ENCODE results near the gene BMERB1. TPM values are rescaled to one million over a fixed set of nuclear protein-coding genes. Genes with fewer than 3 reads are reported as not detected.
A peak's percentile ranks its signal among the peaks of the same experiment; 100 is the strongest.

Gene BMERB1
- total and polyA plus RNA-seq, 9 of the 15 experiments (the other 6 are each of a cell fraction or from before 2014, with no cell fraction given) = 0.29 to 2.9 (median 0.94) TPM

DNA sequence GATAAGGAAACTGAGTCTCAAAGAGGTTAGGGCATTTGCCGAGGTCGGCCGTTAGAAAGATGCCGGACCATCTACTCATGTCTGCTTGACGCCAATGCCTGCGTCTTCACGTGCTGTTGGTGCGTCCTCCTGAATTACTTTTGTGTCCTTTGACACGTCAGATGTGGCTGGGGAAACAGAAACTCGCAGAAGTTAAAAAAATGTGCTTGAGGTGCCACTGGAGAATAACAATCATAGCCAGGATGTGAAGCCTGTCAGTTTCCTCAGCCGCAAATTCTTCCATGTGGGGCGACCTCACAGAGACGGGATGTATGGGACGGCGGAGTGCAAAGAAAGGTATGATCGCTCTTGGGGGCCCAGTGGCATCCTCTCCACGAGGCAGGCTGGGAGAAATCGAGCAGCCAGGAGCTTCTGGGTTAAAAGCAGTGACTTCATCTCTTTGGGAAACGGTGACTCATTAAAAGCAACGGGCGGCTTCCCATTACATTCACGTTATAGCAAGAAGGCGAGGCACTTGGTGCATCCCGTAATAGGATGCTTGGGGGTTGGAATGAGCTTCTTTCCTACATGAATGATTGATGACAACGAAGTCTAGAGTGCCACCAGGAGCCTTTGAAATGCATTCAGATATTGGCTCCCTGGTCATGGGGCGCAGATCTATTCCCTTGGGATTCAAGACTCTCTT lies 67.8 kb downstream of the BMERB1 start (continued):
- TF ChIP-seq, protein P1, sequence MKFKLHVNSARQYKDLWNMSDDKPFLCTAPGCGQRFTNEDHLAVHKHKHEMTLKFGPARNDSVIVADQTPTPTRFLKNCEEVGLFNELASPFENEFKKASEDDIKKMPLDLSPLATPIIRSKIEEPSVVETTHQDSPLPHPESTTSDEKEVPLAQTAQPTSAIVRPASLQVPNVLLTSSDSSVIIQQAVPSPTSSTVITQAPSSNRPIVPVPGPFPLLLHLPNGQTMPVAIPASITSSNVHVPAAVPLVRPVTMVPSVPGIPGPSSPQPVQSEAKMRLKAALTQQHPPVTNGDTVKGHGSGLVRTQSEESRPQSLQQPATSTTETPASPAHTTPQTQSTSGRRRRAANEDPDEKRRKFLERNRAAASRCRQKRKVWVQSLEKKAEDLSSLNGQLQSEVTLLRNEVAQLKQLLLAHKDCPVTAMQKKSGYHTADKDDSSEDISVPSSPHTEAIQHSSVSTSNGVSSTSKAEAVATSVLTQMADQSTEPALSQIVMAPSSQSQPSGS (CRISPR knock-in tag; IDR thresholded peaks at IDR 0.05) = no peak
- peak in 1 of 2 experiments; percentile 32; a peak in 1 of 4 replicates for TF ChIP-seq RCOR1 (IDR thresholded peaks at IDR 0.05; ENCODE audit: borderline replicate concordance in 1 of 2, low read depth in 2 of 2, low read length in 2 of 2)
- TF ChIP-seq, protein P2, sequence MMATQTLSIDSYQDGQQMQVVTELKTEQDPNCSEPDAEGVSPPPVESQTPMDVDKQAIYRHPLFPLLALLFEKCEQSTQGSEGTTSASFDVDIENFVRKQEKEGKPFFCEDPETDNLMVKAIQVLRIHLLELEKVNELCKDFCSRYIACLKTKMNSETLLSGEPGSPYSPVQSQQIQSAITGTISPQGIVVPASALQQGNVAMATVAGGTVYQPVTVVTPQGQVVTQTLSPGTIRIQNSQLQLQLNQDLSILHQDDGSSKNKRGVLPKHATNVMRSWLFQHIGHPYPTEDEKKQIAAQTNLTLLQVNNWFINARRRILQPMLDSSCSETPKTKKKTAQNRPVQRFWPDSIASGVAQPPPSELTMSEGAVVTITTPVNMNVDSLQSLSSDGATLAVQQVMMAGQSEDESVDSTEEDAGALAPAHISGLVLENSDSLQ (IDR thresholded peaks at IDR 0.05) = peak; percentile 31; the same call in 1 of the 2 replicates
- peak; percentile 53; the same call in 1 of the 2 replicates for TF ChIP-seq MYC (IDR thresholded peaks at IDR 0.05; ENCODE audit: low read depth, low read length)
- TF ChIP-seq MYC (CRISPR knock-in tag; IDR thresholded peaks at IDR 0.05; ENCODE audit: borderline replicate concordance, low read depth) = no peak
- TF ChIP-seq ILF3 (IDR thresholded peaks at IDR 0.05; ENCODE audit: borderline replicate concordance) = no peak
- TF ChIP-seq, protein P3, sequence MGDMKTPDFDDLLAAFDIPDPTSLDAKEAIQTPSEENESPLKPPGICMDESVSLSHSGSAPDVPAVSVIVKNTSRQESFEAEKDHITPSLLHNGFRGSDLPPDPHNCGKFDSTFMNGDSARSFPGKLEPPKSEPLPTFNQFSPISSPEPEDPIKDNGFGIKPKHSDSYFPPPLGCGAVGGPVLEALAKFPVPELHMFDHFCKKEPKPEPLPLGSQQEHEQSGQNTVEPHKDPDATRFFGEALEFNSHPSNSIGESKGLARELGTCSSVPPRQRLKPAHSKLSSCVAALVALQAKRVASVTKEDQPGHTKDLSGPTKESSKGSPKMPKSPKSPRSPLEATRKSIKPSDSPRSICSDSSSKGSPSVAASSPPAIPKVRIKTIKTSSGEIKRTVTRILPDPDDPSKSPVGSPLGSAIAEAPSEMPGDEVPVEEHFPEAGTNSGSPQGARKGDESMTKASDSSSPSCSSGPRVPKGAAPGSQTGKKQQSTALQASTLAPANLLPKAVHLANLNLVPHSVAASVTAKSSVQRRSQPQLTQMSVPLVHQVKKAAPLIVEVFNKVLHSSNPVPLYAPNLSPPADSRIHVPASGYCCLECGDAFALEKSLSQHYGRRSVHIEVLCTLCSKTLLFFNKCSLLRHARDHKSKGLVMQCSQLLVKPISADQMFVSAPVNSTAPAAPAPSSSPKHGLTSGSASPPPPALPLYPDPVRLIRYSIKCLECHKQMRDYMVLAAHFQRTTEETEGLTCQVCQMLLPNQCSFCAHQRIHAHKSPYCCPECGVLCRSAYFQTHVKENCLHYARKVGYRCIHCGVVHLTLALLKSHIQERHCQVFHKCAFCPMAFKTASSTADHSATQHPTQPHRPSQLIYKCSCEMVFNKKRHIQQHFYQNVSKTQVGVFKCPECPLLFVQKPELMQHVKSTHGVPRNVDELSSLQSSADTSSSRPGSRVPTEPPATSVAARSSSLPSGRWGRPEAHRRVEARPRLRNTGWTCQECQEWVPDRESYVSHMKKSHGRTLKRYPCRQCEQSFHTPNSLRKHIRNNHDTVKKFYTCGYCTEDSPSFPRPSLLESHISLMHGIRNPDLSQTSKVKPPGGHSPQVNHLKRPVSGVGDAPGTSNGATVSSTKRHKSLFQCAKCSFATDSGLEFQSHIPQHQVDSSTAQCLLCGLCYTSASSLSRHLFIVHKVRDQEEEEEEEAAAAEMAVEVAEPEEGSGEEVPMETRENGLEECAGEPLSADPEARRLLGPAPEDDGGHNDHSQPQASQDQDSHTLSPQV (IDR thresholded peaks at IDR 0.05) = peak; percentile 63
- TF ChIP-seq, protein P4, sequence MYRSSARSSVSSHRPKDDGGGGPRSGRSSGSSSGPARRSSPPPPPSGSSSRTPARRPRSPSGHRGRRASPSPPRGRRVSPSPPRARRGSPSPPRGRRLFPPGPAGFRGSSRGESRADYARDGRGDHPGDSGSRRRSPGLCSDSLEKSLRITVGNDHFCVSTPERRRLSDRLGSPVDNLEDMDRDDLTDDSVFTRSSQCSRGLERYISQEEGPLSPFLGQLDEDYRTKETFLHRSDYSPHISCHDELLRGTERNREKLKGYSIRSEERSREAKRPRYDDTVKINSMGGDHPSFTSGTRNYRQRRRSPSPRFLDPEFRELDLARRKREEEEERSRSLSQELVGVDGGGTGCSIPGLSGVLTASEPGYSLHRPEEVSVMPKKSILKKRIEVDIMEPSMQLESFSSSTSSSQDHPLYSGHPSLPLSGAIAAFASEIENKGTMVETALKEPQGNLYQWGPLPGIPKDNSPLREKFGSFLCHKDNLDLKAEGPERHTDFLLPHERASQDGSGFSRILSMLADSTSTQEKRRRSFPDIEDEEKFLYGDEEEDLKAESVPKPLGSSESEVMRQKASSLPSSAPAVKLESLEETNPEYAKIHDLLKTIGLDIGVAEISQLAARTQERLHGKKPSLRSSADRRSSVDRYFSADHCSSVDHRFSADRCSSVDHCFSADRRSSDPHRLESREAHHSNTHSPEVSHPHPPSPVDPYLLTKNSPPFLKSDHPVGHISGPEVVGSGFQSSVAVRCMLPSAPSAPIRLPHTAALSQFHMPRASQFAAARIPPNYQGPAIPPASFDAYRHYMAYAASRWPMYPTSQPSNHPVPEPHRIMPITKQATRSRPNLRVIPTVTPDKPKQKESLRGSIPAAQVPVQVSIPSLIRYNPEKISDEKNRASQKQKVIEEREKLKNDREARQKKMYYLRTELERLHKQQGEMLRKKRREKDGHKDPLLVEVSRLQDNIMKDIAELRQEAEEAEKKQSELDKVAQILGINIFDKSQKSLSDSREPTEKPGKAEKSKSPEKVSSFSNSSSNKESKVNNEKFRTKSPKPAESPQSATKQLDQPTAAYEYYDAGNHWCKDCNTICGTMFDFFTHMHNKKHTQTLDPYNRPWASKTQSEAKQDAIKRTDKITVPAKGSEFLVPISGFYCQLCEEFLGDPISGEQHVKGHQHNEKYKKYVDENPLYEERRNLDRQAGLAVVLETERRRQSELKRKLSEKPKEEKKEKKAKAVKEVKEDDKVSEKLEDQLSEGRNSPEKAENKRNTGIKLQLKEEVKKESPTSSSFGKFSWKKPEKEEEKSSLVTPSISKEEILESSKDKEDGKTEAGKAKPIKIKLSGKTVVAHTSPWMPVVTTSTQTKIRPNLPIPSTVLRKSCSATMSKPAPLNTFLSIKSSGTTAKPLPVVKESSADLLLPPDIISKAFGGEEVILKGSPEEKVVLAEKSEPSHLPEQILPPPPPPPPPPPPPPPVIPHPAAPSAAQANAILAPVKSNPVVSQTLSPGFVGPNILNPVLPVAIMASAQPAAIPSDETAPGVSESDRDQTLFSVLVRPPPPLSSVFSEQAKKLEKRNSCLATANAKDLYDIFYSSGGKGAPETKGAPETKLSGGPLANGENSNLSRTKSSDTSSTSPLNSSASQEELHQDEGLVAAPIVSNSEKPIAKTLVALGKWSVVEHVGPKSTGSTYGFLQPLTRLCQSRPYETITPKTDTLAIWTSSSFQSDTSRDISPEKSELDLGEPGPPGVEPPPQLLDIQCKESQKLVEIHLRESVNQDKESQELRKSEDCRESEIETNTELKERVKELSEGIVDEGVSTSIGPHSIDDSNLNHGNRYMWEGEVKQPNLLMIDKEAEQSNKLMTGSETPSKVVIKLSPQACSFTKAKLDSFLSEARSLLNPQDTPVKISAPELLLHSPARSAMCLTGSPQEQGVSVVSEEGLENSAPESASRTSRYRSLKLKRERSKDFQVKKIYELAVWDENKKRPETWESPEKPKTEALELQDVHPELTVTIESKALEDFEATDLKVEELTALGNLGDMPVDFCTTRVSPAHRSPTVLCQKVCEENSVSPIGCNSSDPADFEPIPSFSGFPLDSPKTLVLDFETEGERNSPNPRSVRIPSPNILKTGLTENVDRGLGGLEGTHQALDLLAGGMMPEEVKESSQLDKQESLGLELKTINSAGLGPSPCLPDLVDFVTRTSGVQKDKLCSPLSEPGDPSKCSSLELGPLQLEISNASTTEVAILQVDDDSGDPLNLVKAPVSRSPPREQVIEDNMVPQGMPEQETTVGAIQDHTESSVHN (IDR thresholded peaks at IDR 0.05; ENCODE audit: borderline replicate concordance in 1 of 2, low read depth in 1 of 2) = 0 out of 4 replicates have a peak, but pooled peaks of 1 of the 2 experiments have one; percentile 20
- TF ChIP-seq ZNF586 (CRISPR knock-in tag; conservative IDR thresholded peaks at IDR 0.05) = no peak
- TF ChIP-seq ZFP30 (CRISPR knock-in tag; IDR thresholded peaks at IDR 0.05; ENCODE audit: borderline replicate concordance) = no peak

Measured in K562 (cell line).